RWPE1 (cell line): Measurements from ENCODE around the gene RBFOX2.

Source experiments
- CTCF ChIA-PET: fragments of 350-600 bp; sonication (Branson Sonifier 250); formaldehyde crosslinking; extraction: SDS; loops from one replicate; lab custom pipeline; 2021; lab: Yijun Ruan, JAX
- POLR2A ChIA-PET: fragments of 400-600 bp; formaldehyde crosslinking; extraction: SDS; loops from one replicate; lab custom pipeline; 2020; ENCODE audit warnings: antibody characterized with exemption; ENCODE audit not compliant: low non-redundant PET; lab: Yijun Ruan, JAX
- DNase-seq: peaks from one replicate; pipeline ENCODE4 v3.0.0; 2012; ENCODE audit warnings: low spot score
- H3K27ac ChIP-seq: fragments of 450-650 bp; 2 replicates; pipeline ENCODE4 v1.5.1; 2017
- CTCF ChIP-seq: fragments of 450-650 bp; conservative IDR thresholded peaks from 2 replicates; pipeline ENCODE4 v1.5.1; 2017; ENCODE audit warnings: low read depth, mild to moderate bottlenecking

The RBFOX2 gene

DNA sequence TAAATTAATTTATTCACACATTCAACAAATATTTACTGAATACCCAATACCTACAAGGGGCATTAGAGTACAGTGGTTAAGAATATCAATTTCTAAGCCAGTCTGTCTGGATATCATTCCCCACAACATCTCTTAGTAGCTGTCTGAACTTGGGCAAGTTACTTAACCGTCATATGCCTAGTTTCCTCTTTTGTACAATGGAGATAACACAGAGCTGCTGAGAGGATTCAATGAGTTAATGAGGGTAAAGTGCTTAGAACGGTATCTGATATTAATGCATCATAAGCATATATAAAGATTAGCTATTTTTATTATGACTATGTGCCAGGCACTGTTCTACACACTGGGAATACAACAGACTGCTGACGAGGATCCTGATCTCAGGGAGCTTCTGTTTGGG is 194.6 kb downstream of the RBFOX2 start:
- DNase-seq: no peak
- no peak for TF ChIP-seq CTCF
- ChIA-PET POLR2A (no interaction called here), CTCF (no interaction called here)
- H3K27ac ChIP-seq: no peak overlapping the region

DNA sequence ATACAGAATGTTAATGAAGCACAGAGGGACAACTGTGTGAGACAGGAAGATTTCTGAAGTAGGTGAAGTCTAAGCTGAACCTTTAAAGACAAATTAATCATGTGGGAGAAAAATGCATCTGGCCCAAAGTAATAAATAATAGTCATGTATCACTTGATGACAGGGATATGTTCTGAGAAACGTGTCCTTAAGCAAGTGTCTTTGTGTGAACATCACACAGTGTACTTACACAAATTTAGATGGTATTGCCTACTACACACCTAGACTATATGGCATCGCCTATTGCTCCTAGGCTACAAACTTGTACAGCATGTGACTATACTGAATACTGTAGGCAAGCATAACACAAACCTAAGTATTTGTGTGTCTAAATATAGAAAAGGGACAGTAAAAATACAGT is 198.3 kb downstream of the RBFOX2 start:
- POLR2A ChIA-PET: no interaction called here
- CTCF ChIA-PET: no interaction called here
- TF ChIP-seq CTCF: no peak

DNA sequence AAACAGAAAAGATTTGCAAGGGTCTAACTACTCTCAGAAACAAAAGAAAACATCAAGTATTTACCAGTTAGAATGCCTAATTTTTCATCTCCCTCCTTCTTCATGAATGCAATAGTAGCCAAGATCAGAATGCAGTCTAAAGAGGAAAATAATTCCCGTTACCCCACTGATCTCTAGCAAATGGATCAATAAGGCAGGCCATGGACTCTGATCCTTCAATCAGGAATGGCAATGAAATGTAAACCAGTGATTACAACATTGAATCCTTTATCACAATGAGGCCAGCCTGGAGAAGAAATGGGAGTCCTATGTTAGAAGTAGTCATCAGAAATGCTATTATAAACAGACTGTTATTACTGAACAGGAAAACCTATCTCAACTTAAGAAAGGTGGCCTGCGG is 204.4 kb downstream of the RBFOX2 start:
- no peak for DNase-seq
- H3K27ac ChIP-seq: no peak overlapping the region
- ChIA-PET CTCF (no interaction called here), POLR2A (no interaction called here)
- no peak for TF ChIP-seq CTCF

More for the DNA sequence above, 198.3 kb downstream of the RBFOX2 start:
- DNase-seq: no peak
- H3K27ac ChIP-seq: no peak overlapping the region

GRCh38 chr22:35821654-35822053 is 207.0 kb downstream of the RBFOX2 start:
- ChIA-PET POLR2A (no interaction called here), CTCF (no interaction called here)
- TF ChIP-seq CTCF: no peak
- DNase-seq: no peak
- H3K27ac ChIP-seq: no peak overlapping the region

DNA sequence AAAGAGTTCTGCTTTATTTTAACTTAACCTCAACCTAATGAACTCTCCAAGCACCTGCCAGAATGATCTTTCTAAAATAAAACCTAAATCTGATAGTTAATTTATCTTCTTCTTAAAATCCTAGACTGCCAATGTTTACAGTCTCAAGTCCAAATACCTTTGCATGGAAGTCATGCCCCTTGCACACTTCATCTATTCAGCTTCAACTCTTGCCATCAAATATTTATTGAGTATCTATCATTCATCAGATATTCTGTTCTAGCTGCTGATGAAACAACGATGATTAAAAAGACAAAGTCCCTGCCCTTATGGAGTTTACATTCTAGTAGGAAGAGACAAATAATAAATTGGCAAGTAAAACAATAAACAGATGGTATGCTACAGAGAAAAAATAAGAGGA is 209.2 kb downstream of the RBFOX2 start:
- POLR2A ChIA-PET: no interaction called here
- CTCF ChIA-PET: no interaction called here

GRCh38 chr22:35818897-35819296 is 209.7 kb downstream of the RBFOX2 start:
- no peak for DNase-seq
- ChIA-PET POLR2A (no interaction called here), CTCF (no interaction called here)
- H3K27ac ChIP-seq: no peak overlapping the region
- TF ChIP-seq CTCF: no peak

More for the DNA sequence above, 209.2 kb downstream of the RBFOX2 start:
- no peak overlapping the region for H3K27ac ChIP-seq
- no peak for TF ChIP-seq CTCF
- no peak for DNase-seq

- no peak for TF ChIP-seq CTCF
- CTCF ChIA-PET: interaction anchor here (0.7 kb wide), 1 partner anchor 254 kb away, joined by 5 read pairs; no protein-coding TSS in a partner anchor
- DNase-seq: no peak
- POLR2A ChIA-PET: no interaction called here
- no peak overlapping the region for H3K27ac ChIP-seq
Observed at GRCh38 chr22:35812600-35812999, 216.0 kb downstream of the RBFOX2 start.
